OCI-LY7 (cell line): ENCODE results near the gene EYS. TPM values are rescaled to one million over a fixed set of nuclear protein-coding genes. Genes with fewer than 3 reads are reported as not detected.

Experiments used
- BruUV-seq: library from RNA; stranded (reverse); fragments of 400-500 nt; replicated peaks from 2 replicates; lab custom pipeline; 2021; lab: Mats Ljungman, UMichigan
- CTCF ChIA-PET: fragments of 300-600 bp; sonication (Branson Sonifier 250); formaldehyde crosslinking; loops from one replicate; lab custom pipeline; 2022; ENCODE audit warnings: antibody characterized with exemption; ENCODE audit not compliant: unreplicated experiment; lab: Charles Lee
- POLR2A ChIA-PET: fragments of 300-600 bp; sonication (Branson Sonifier 250); formaldehyde crosslinking; loops from one replicate; lab custom pipeline; 2022; ENCODE audit warnings: antibody characterized with exemption; lab: Charles Lee
- DNase-seq: peaks from one replicate; pipeline ENCODE4 v3.0.0-alpha.2; 2015; ENCODE audit warnings: low spot score
- H2AFZ ChIP-seq: fragments of 200-600 bp; sonication (generic), shearing (Covaris generic); 2 replicates; pipeline ENCODE4 v1.6.1; 2014; ENCODE audit warnings: mild to moderate bottlenecking, antibody characterized with exemption, low read length, moderate library complexity
- H3K27ac ChIP-seq: fragments of 200-600 bp; sonication (generic); 2 replicates; pipeline ENCODE4 v1.5.1; 2014; ENCODE audit warnings: mixed run types, low read depth, mild to moderate bottlenecking, moderate library complexity, low read length, inconsistent platforms; ENCODE audit not compliant: poor library complexity, severe bottlenecking
- H3K36me3 ChIP-seq: fragments of 200-600 bp; sonication (generic); 2 replicates; pipeline ENCODE4 v1.6.1; 2014; ENCODE audit warnings: mild to moderate bottlenecking, antibody characterized with exemption, low read length, moderate library complexity, mixed read lengths; ENCODE audit not compliant: insufficient read depth
- H3K4me1 ChIP-seq: fragments of 200-600 bp; sonication (generic); 2 replicates; pipeline ENCODE4 v1.5.1; 2014; ENCODE audit warnings: mild to moderate bottlenecking, low read length; ENCODE audit not compliant: insufficient read depth, poor library complexity, severe bottlenecking
- H3K4me2 ChIP-seq: fragments of 200-600 bp; sonication (generic); 2 replicates; pipeline ENCODE4 v1.6.1; 2014; ENCODE audit warnings: mild to moderate bottlenecking, low read length
- H3K4me3 ChIP-seq: fragments of 200-600 bp; sonication (generic); 2 replicates; pipeline ENCODE4 v1.5.1; 2014; ENCODE audit warnings: mild to moderate bottlenecking, low read depth, low read length; ENCODE audit not compliant: poor library complexity, severe bottlenecking
- H3K79me2 ChIP-seq: fragments of 200-600 bp; sonication (generic); 2 replicates; pipeline ENCODE4 v1.6.1; 2016; ENCODE audit warnings: low read depth, mild to moderate bottlenecking, low read length, moderate library complexity, mixed read lengths; ENCODE audit not compliant: insufficient read depth
- H3K9me2 ChIP-seq: fragments of 200-600 bp; sonication (generic); 2 replicates; pipeline ENCODE4 v1.6.1; 2016; ENCODE audit warnings: mild to moderate bottlenecking, low read length, mixed read lengths; ENCODE audit not compliant: insufficient read depth
- H3K9me3 ChIP-seq: fragments of 200-600 bp; sonication (generic); 2 replicates; pipeline ENCODE4 v1.6.1; 2014; ENCODE audit warnings: mild to moderate bottlenecking, mixed run types, low read length, mixed read lengths
- H4K20me1 ChIP-seq: fragments of 200-600 bp; sonication (generic); 2 replicates; pipeline ENCODE4 v1.6.1; 2014; ENCODE audit warnings: mild to moderate bottlenecking, antibody characterized with exemption, low read length, moderate library complexity, mixed read lengths; ENCODE audit not compliant: insufficient read depth
- CTCF ChIP-seq: fragments of 200-600 bp; sonication (generic); conservative IDR thresholded peaks from 2 replicates; pipeline ENCODE4 v1.5.1; 2014; ENCODE audit warnings: mild to moderate bottlenecking, antibody characterized with exemption, low read length, moderate library complexity, mixed read lengths
- EZH2phosphoT487 ChIP-seq: fragments of 200-600 bp; sonication (generic); IDR thresholded peaks from 2 replicates; pipeline ENCODE4 v1.6.1; 2018; ENCODE audit warnings: low read depth, borderline replicate concordance, mild to moderate bottlenecking, mixed run types, antibody characterized with exemption, low read length, moderate library complexity, mixed read lengths
- intact Hi-C: fragments of 100-400 bp; cut with micrococcal nuclease; formaldehyde crosslinking; loops from one replicate; pipeline ENCODE4 v1.10.0; 2022; ENCODE audit not compliant: unreplicated experiment
- total RNA-seq, 2 experiments: library from RNA; depleted of rRNA in 1 of 2; stranded (reverse); fragments of >200 nt in 1 of 2; shearing (Covaris generic) in 1 of 2; gene quantifications; 2 replicates each; pipeline ENCODE4 v1.2.3, GENCODE V29; 2014 to 2022

Gene EYS
- total RNA-seq, 2 experiments from 2014 or later: not detected

- Histone ChIP-seq H3K36me3 (no peaks in the 10 kb centered on the region), H3K4me1 (no peaks in the 10 kb centered on the region), H3K4me2 (no peak overlapping the region), H4K20me1 (no peaks in the 10 kb centered on the region), H3K27ac (no peak overlapping the region), H3K4me3 (no peak overlapping the region), H3K9me3 (no peaks in the 10 kb centered on the region), H2AFZ (no peak overlapping the region), H3K79me2 (no peaks in the 10 kb centered on the region), H3K9me2 (no peaks in the 10 kb centered on the region)
- CTCF ChIA-PET: no interaction called here
- intact Hi-C loops: no loop called here
- no peak for DNase-seq
- BruUV-seq: no TSS peak
- POLR2A ChIA-PET: no interaction called here
- TF ChIP-seq EZH2phosphoT487: no peak
- no peak for TF ChIP-seq CTCF
Measured at GRCh38 chr6:64289931-64290330, 1417.1 kb downstream of the EYS start.

GRCh38 chr6:64288351-64288750 lies 1418.7 kb downstream of the EYS start:
- Histone ChIP-seq H3K9me2 (no peaks in the 10 kb centered on the region), H3K27ac (no peak overlapping the region), H2AFZ (no peak overlapping the region), H3K4me2 (no peak overlapping the region), H3K9me3 (no peaks in the 10 kb centered on the region), H3K4me3 (no peak overlapping the region), H3K4me1 (no peaks in the 10 kb centered on the region), H3K79me2 (no peaks in the 10 kb centered on the region), H3K36me3 (no peaks in the 10 kb centered on the region), H4K20me1 (no peaks in the 10 kb centered on the region)
- intact Hi-C loops: no loop called here
- POLR2A ChIA-PET: no interaction called here
- no peak for TF ChIP-seq CTCF
- no peak for TF ChIP-seq EZH2phosphoT487
- BruUV-seq: no TSS peak
- CTCF ChIA-PET: no interaction called here
- no peak for DNase-seq

- intact Hi-C loops: no loop called here
- ChIA-PET POLR2A (no interaction called here), CTCF (no interaction called here)
- no TSS peak for BruUV-seq
- DNase-seq: no peak
- Histone ChIP-seq H3K36me3 (no peaks in the 10 kb centered on the region), H3K79me2 (no peaks in the 10 kb centered on the region), H3K4me3 (no peak overlapping the region), H2AFZ (no peak overlapping the region), H3K9me3 (no peaks in the 10 kb centered on the region), H3K9me2 (no peaks in the 10 kb centered on the region), H4K20me1 (no peaks in the 10 kb centered on the region), H3K27ac (no peak overlapping the region), H3K4me2 (no peak overlapping the region), H3K4me1 (no peaks in the 10 kb centered on the region)
- TF ChIP-seq CTCF (no peak), EZH2phosphoT487 (no peak)
Measured at GRCh38 chr6:64281167-64281566, 1425.9 kb downstream of the EYS start.
